K562 (cell line): ENCODE measurements around the gene GALNT16. TPM values are rescaled to one million over a fixed set of nuclear protein-coding genes. Genes with fewer than 3 reads are reported as not detected.

Source experiments
- ATAC-seq: fragments of 200-7000 bp; cut with Tn5 transposase; 3 replicates; pipeline ENCODE4 v1.9.1; 2020; ENCODE audit warnings: moderate library complexity
- BruUV-seq: library from RNA; stranded (reverse); fragments of 400-500 nt; replicated peaks from 2 replicates; lab custom pipeline; 2021; lab: Mats Ljungman, UMichigan
- CTCF ChIA-PET: fragments of 300-600 bp; formaldehyde crosslinking; extraction: SDS; loops from one replicate; lab custom pipeline; 2021; ENCODE audit warnings: low intra/inter-chr PET ratio; lab: Yijun Ruan, JAX
- POLR2A ChIA-PET: fragments of 300-600, 350-650 bp; sonication (Branson Sonifier 250); formaldehyde crosslinking; extraction: SDS; loops from one replicate; lab custom pipeline; 2021; ENCODE audit warnings: antibody characterized with exemption, inconsistent platforms; lab: Yijun Ruan, JAX
- DNase-seq, 4 experiments: peaks; one replicate each; pipeline versions ENCODE4 v3.0.0 to v3.0.0-alpha.2; 2011 to 2018; ENCODE audit warnings: low spot score in 3 of 4, mixed read lengths in 3 of 4; ENCODE audit errors: extremely low read depth in 1 of 4
- FAIRE-seq: peaks from 2 replicates; lab custom pipeline; 2011; peaks lifted over from hg19 to GRCh38; lab: Jason Lieb, UNC
- H2AFZ ChIP-seq: 2 replicates; pipeline ENCODE4 v1.6.0; 2011; ENCODE audit warnings: low read depth, low read length, control low read depth, inconsistent platforms
- H3K27ac ChIP-seq: fragments of 200-600 bp; 3 replicates; pipeline ENCODE4 v1.8.0; 2011; ENCODE audit warnings: low read depth, mild to moderate bottlenecking, control low read depth, inconsistent platforms, low read length, moderate library complexity, mixed read lengths; ENCODE audit errors: extremely low read depth
- H3K27me3 ChIP-seq, 2 experiments: fragments of 300-600 bp in 1 of 2; 2 replicates in 1 of 2; 3 replicates in 1 of 2; pipeline versions ENCODE4 v1.6.0 to v1.8.0; 2011; ENCODE audit warnings: inconsistent platforms in 2 of 2, low read length in 2 of 2, mild to moderate bottlenecking in 1 of 2, mixed read lengths in 1 of 2, moderate library complexity in 1 of 2; ENCODE audit not compliant: control insufficient read depth in 2 of 2, insufficient read depth in 2 of 2
- H3K36me3 ChIP-seq: fragments of 300-600 bp; 3 replicates; pipeline ENCODE4 v1.8.0; 2011; ENCODE audit warnings: mild to moderate bottlenecking, low read length, inconsistent platforms; ENCODE audit not compliant: control insufficient read depth, insufficient read depth
- H3K4me1 ChIP-seq, 2 experiments: fragments of 200-600 bp in 1 of 2; replicated peaks in 1 of 2; 2 replicates in 1 of 2; 3 replicates in 1 of 2; pipeline versions ENCODE4 v1.5.1 to v1.8.0; 2011; ENCODE audit warnings: inconsistent platforms in 2 of 2, low read length in 2 of 2, mild to moderate bottlenecking in 1 of 2, mixed read lengths in 1 of 2, moderate library complexity in 1 of 2; ENCODE audit not compliant: control insufficient read depth in 2 of 2, insufficient read depth in 2 of 2
- H3K4me2 ChIP-seq: 2 replicates; pipeline ENCODE4 v1.6.1; 2011; ENCODE audit warnings: low read length, control low read depth, inconsistent platforms, mixed read lengths; ENCODE audit not compliant: insufficient read depth
- H3K4me3 ChIP-seq: fragments of 200-600 bp; sonication (generic), shearing (Covaris generic); 2 replicates; pipeline ENCODE4 v1.5.1; 2016; ENCODE audit warnings: control low read depth, inconsistent platforms
- H3K79me2 ChIP-seq: fragments of 200-600 bp; 3 replicates; pipeline ENCODE4 v1.8.0; 2011; ENCODE audit warnings: low read length, inconsistent platforms; ENCODE audit not compliant: control insufficient read depth, insufficient read depth
- H3K9ac ChIP-seq, 2 experiments: 2 replicates each; pipeline versions ENCODE4 v1.6.0 to v1.6.1; 2011; ENCODE audit warnings: low read depth in 2 of 2, low read length in 2 of 2, control low read depth in 1 of 2, inconsistent platforms in 1 of 2, mild to moderate bottlenecking in 1 of 2, mixed read lengths in 1 of 2; ENCODE audit not compliant: insufficient read depth in 1 of 2
- H3K9me1 ChIP-seq: one replicate; pipeline ENCODE4 v1.6.0; 2011; ENCODE audit warnings: inconsistent platforms, mild to moderate bottlenecking, low read length, moderate library complexity; ENCODE audit not compliant: control insufficient read depth, insufficient read depth
- H3K9me3 ChIP-seq: replicated peaks from 2 replicates; pipeline ENCODE4 v1.5.1; 2011; ENCODE audit warnings: low read depth, low read length, inconsistent platforms; ENCODE audit not compliant: control insufficient read depth, insufficient read depth
- H4K20me1 ChIP-seq: replicated peaks from 2 replicates; pipeline ENCODE4 v1.6.1; 2011; ENCODE audit warnings: low read length, inconsistent platforms, mixed read lengths; ENCODE audit not compliant: control insufficient read depth, insufficient read depth
- ASH1L ChIP-seq: fragments of 450-650 bp; IDR thresholded peaks from 2 replicates; pipeline ENCODE4 v1.6.1; 2018; ENCODE audit warnings: borderline replicate concordance, mild to moderate bottlenecking, low read depth; ENCODE audit not compliant: partially characterized antibody
- CBFA2T2 ChIP-seq: fragments of 450-650 bp; conservative IDR thresholded peaks from 2 replicates; pipeline ENCODE4 v1.6.1; 2017; ENCODE audit warnings: mild to moderate bottlenecking
- ETV1 ChIP-seq: fragments of 450-650 bp; conservative IDR thresholded peaks from 2 replicates; pipeline ENCODE4 v1.6.1; 2016; ENCODE audit warnings: missing genetic modification characterization, control low read depth, low read depth, missing compliant biosample characterization
- KLF16 ChIP-seq: IDR thresholded peaks from 2 replicates; pipeline ENCODE4 v1.6.1; 2016; ENCODE audit warnings: antibody characterized with exemption
- ZNF57 ChIP-seq: fragments of 450-650 bp; formaldehyde crosslinking; IDR thresholded peaks from 2 replicates; pipeline ENCODE4 v1.4.0; 2020; ENCODE audit warnings: mild to moderate bottlenecking, moderate library complexity
- WGBS: fragments of 100-300 bp; shearing (Covaris generic); methylation state at CpG from one replicate; pipeline ENCODE4 v1.1.6; 2016; ENCODE audit warnings: low coverage, mixed read lengths; ENCODE audit not compliant: insufficient coverage; ENCODE audit errors: missing lambda C conversion rate; 5-methylcytosine and 5-hydroxymethylcytosine counted together
- in situ Hi-C: fragments of 300-500 bp; cut with MboI; formaldehyde crosslinking; loops from 4 replicates; pipeline ENCODE4 v1.15.0; 2018; ENCODE audit warnings: inconsistent platforms, mixed read lengths
- intact Hi-C: fragments of 100-400 bp; cut with micrococcal nuclease; formaldehyde crosslinking; loops from 2 replicates; pipeline ENCODE4 v1.14.2; 2022
- polyA plus RNA-seq, 8 experiments: library from polyadenylated mRNA; depleted of rRNA in 4 of 8; stranded (reverse) in 5 of 8; unstranded in 3 of 8; fragments of >200 nt; fragmentation: Nextera tagmentation in 2 of 8; fragmentation: Illumina TruSeq in 1 of 8; extraction: Ambion mirVana in 2 of 8; extraction: Trizol in 1 of 8; gene quantifications; 2 replicates each; pipeline versions ENCODE4 v1.2.1 to v1.2.3, GENCODE V29; 2011 to 2014; ENCODE audit warnings: inconsistent platforms in 1 of 8, missing spikeins in 1 of 8
- total RNA-seq, 7 experiments: library from RNA; depleted of rRNA in 6 of 7; stranded (reverse); fragments of >200 nt in 6 of 7; fragmentation: Illumina TruSeq in 2 of 7; extraction: Trizol in 2 of 7; gene quantifications; 2 replicates each; pipeline versions ENCODE4 v1.2.1 to v1.2.3, GENCODE V29; 2011 to 2021; ENCODE audit warnings: low replicate concordance in 1 of 7
- TF ChIP-seq, protein P1 (sequence below): fragments of 450-650 bp; IDR thresholded peaks from 2 replicates; pipeline ENCODE4 v1.6.1; 2016
- TF ChIP-seq, protein P2 (sequence below), 2 experiments: fragments of 450-650 bp in 1 of 2; sonication (generic) in 1 of 2; formaldehyde crosslinking; conservative IDR thresholded peaks; 2 replicates each; pipeline versions ENCODE4 v1.4.0 to v1.8.1; 2020 to 2022; ENCODE audit warnings: mild to moderate bottlenecking in 1 of 2, missing genetic modification reagents in 1 of 2
- TF ChIP-seq, protein P3 (sequence below): fragments of 250-450 bp; sonication (Bioruptor Pico); IDR thresholded peaks from 2 replicates; pipeline ENCODE4 v1.8.0; 2022; ENCODE audit warnings: inconsistent platforms, mild to moderate bottlenecking, moderate library complexity, borderline replicate concordance

The GALNT16 gene
- total and polyA plus RNA-seq, 9 of the 15 experiments (the other 6 are each of a cell fraction or from before 2014, with no cell fraction given), result not detected

DNA sequence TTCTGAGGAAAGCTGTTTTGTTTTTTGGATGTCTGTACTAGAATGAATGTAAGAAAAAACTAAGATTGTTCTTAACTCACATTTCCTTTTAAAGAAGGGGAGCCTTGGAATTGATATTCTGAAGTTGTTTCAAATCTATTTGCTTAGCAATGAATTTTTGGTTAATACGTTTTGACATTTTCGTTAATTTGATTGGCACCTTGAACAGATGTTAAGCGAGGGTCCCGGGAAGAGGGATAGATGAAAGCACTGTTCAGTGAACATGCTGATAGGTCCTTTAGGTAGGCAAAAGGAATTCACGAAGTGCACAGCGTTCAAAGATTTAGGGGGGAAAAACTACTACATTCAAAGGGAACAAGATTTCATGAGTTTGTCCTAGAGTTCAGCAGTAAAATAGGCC lies 140.2 kb downstream of the GALNT16 start:
- Histone ChIP-seq H3K9me3 (no peaks in the 10 kb centered on the region), H3K9me1 (no peaks in the 10 kb centered on the region), H3K4me1 (peaks cover 0 to 10% of the 10 kb centered on the region in 2 experiments; a peak in 4 of 5 replicates), H3K27ac (peak overlapping the region; percentile 40; the same call in 1 of the 3 replicates), H3K9ac (peak overlapping the region; percentile 20 to 94; a peak in 3 of 4 replicates), H3K4me3 (peak overlapping the region; percentile 81), H4K20me1 (peaks cover 2% of the 10 kb centered on the region; the same call in 1 of the 2 replicates), H2AFZ (no peak overlapping the region), H3K36me3 (peaks cover 20% of the 10 kb centered on the region), H3K4me2 (peak overlapping the region; percentile 87)
- ATAC-seq (no peak), DNase-seq (no peak), FAIRE-seq (no peak)
- no TSS peak for BruUV-seq
- in situ Hi-C loops, result no loop called here
- CTCF ChIA-PET, result no interaction called here
- POLR2A ChIA-PET, result interaction anchor here (1.6 kb wide), 1 partner anchor 60 kb away, joined by 5 read pairs; no protein-coding TSS in a partner anchor
- 0% methylated on average over 6 of the region's 6 CpGs for WGBS
- TF ChIP-seq ASH1L, result no peak
- TF ChIP-seq ETV1 (tag), result no peak
- TF ChIP-seq, protein P1, sequence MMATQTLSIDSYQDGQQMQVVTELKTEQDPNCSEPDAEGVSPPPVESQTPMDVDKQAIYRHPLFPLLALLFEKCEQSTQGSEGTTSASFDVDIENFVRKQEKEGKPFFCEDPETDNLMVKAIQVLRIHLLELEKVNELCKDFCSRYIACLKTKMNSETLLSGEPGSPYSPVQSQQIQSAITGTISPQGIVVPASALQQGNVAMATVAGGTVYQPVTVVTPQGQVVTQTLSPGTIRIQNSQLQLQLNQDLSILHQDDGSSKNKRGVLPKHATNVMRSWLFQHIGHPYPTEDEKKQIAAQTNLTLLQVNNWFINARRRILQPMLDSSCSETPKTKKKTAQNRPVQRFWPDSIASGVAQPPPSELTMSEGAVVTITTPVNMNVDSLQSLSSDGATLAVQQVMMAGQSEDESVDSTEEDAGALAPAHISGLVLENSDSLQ, result peak; percentile 33; the same call in 1 of the 2 replicates
- TF ChIP-seq, protein P2, sequence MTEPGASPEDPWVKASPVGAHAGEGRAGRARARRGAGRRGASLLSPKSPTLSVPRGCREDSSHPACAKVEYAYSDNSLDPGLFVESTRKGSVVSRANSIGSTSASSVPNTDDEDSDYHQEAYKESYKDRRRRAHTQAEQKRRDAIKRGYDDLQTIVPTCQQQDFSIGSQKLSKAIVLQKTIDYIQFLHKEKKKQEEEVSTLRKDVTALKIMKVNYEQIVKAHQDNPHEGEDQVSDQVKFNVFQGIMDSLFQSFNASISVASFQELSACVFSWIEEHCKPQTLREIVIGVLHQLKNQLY (CRISPR knock-in tag; conservative IDR thresholded peaks at IDR 0.05), result no peak
- TF ChIP-seq ZNF57, result no peak
- no peak for TF ChIP-seq CBFA2T2
- TF ChIP-seq, protein P3, sequence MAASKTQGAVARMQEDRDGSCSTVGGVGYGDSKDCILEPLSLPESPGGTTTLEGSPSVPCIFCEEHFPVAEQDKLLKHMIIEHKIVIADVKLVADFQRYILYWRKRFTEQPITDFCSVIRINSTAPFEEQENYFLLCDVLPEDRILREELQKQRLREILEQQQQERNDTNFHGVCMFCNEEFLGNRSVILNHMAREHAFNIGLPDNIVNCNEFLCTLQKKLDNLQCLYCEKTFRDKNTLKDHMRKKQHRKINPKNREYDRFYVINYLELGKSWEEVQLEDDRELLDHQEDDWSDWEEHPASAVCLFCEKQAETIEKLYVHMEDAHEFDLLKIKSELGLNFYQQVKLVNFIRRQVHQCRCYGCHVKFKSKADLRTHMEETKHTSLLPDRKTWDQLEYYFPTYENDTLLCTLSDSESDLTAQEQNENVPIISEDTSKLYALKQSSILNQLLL (CRISPR knock-in tag), result no peak
- no peak for TF ChIP-seq KLF16
- TF ChIP-seq, all 486 proteins: peak for 1
- H3K27me3 ChIP-seq, result no peaks in the 10 kb centered on the region
- H3K79me2 ChIP-seq, result peaks cover 90% of the 10 kb centered on the region
- intact Hi-C loops, result no loop called here
